ENCODE results near the gene KMO. TPM values are rescaled to one million over a fixed set of nuclear protein-coding genes. Genes with fewer than 3 reads are reported as not detected.

The KMO gene
- total and polyA plus RNA-seq, 8 donors, result 0.04 to 0.89 (median 0.23) TPM; not detected in 2

DNA sequence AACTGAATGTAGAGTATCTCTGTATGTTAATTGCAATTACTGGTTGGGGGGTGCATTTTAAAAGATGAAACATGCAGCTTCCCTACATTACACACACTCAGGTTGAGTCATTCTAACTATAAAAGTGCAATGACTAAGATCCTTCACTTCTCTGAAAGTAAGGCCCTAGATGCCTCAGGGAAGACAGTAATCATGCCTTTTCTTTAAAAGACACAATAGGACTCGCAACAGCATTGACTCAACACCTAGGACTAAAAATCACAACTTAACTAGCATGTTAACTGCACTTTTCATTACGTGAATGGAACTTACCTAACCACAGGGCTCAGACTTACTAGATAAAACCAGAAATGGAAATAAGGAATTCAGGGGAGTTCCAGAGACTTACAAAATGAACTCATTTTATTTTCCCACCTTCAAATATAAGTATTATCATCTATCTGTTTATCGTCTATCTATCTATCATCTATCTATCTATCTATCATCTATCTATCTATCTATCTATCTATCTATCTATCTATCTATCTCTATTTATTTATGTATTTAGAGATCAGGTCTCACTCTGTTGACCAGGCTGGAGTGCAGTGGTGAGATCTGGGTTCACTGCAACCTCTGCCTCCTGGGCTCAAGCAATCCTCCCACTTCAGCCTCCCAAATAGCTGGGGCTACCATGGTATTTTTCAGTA is 60.2 kb downstream of the KMO start:
- FAIRE-seq, result no peak

DNA sequence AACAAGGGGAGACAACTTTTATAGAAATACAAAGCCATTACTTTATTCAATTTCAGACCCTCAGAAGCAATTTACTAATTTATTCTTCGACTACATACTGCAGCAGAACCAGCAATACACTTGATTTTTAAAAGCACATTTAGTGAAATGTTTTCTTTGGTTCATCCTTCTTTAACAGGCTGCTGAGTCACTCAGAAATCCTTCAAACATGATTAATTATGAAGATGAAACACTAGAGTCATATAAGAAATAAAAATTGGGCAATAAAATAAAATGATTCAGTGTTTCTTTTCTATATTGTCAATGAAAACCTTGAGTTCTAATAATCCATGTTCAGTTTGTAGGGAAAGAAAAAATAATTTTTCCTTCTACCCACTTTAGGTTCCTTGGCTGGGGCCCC is 61.0 kb downstream of the KMO start:
- H3K4me3 ChIP-seq, result no peak overlapping the region
- no peak overlapping the region for H3K27ac ChIP-seq
- intact Hi-C loops (cut with DNase I), result no loop called here
- no peaks in the 10 kb centered on the region for H3K4me1 ChIP-seq
- WGBS, 2 donors, result 97 to 100% methylated on average over 1 of the region's 1 CpG
- H3K9me3 ChIP-seq, result no peaks in the 10 kb centered on the region
- no peaks in the 10 kb centered on the region for H3K27me3 ChIP-seq
- FAIRE-seq (no peak), ATAC-seq (no peak), DNase-seq (no peak)
- TF ChIP-seq, protein P1, sequence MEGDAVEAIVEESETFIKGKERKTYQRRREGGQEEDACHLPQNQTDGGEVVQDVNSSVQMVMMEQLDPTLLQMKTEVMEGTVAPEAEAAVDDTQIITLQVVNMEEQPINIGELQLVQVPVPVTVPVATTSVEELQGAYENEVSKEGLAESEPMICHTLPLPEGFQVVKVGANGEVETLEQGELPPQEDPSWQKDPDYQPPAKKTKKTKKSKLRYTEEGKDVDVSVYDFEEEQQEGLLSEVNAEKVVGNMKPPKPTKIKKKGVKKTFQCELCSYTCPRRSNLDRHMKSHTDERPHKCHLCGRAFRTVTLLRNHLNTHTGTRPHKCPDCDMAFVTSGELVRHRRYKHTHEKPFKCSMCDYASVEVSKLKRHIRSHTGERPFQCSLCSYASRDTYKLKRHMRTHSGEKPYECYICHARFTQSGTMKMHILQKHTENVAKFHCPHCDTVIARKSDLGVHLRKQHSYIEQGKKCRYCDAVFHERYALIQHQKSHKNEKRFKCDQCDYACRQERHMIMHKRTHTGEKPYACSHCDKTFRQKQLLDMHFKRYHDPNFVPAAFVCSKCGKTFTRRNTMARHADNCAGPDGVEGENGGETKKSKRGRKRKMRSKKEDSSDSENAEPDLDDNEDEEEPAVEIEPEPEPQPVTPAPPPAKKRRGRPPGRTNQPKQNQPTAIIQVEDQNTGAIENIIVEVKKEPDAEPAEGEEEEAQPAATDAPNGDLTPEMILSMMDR (IDR thresholded peaks at IDR 0.05), result no peak
- H3K36me3 ChIP-seq, result no peaks in the 10 kb centered on the region

More for the DNA sequence above, 60.2 kb downstream of the KMO start:
- no peaks in the 10 kb centered on the region for H3K9me3 ChIP-seq
- no peaks in the 10 kb centered on the region for H3K4me1 ChIP-seq
- no peak for ATAC-seq
- no peak overlapping the region for H3K4me3 ChIP-seq
- DNase-seq, result no peak
- intact Hi-C loops (cut with DNase I), result no loop called here
- 83 to 97% methylated on average over 3 of the region's 3 CpGs for WGBS, 2 donors
- H3K27me3 ChIP-seq, result no peaks in the 10 kb centered on the region
- TF ChIP-seq, protein P1 (IDR thresholded peaks at IDR 0.05), result no peak
- H3K27ac ChIP-seq, result no peak overlapping the region
- no peaks in the 10 kb centered on the region for H3K36me3 ChIP-seq

DNA sequence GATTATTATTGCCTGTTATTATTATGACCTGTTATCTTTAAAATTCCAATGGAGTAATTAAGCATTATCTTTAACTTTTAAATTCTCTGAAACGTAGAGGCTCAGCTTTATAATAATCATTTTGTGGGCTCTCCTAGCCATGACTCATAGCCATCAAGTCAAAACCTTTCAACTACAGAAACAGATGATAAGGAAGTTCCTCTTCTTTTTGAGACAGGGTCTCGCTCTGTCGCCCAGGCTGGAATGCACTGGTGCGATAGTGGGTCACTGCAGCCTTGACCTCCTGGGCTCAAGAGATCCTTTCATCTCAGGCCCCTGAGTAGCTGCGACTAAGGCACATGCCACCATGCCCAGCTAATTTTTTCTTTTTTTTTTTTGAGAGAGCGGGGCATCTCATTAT is 64.5 kb downstream of the KMO start:
- no peak overlapping the region for H3K4me3 ChIP-seq
- H3K9me3 ChIP-seq, result no peaks in the 10 kb centered on the region
- no peaks in the 10 kb centered on the region for H3K4me1 ChIP-seq
- ATAC-seq, result no peak
- TF ChIP-seq, protein P1 (IDR thresholded peaks at IDR 0.05), result no peak
- H3K27ac ChIP-seq, result no peak overlapping the region
- no peaks in the 10 kb centered on the region for H3K27me3 ChIP-seq
- intact Hi-C loops (cut with DNase I), result no loop called here
- no peak for DNase-seq
- 88 to 93% methylated on average over 6 of the region's 6 CpGs for WGBS, 2 donors
- no peaks in the 10 kb centered on the region for H3K36me3 ChIP-seq
- FAIRE-seq, result no peak

DNA sequence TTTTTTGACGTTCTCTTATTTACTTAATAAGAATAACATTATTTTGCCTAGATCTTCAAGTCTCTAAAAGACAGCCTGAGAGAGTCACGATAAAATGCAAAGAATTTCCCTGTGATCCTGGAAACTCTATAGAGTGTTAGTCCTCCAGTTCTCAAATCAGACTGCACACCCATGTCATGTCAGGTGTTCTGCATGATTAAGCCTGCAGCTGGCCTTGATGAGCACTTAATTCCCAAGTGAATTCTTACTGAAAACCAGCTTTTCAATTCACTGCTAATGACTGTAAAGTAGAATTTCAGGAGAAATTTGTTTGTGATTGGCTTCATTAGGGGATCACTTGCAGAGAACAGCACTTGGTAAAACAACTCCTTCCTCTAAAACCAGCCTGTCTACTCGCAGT is 66.1 kb downstream of the KMO start:
- Histone ChIP-seq H3K4me1 (no peaks in the 10 kb centered on the region), H3K4me3 (no peak overlapping the region), H3K36me3 (no peaks in the 10 kb centered on the region), H3K9me3 (no peaks in the 10 kb centered on the region), H3K27ac (no peak overlapping the region), H3K27me3 (no peaks in the 10 kb centered on the region)
- TF ChIP-seq, protein P1 (IDR thresholded peaks at IDR 0.05), result no peak
- ATAC-seq (no peak), FAIRE-seq (no peak), DNase-seq (no peak)
- intact Hi-C loops (cut with DNase I), result no loop called here
- WGBS, 2 donors, result 77 to 81% methylated on average over 3 of the region's 3 CpGs

DNA sequence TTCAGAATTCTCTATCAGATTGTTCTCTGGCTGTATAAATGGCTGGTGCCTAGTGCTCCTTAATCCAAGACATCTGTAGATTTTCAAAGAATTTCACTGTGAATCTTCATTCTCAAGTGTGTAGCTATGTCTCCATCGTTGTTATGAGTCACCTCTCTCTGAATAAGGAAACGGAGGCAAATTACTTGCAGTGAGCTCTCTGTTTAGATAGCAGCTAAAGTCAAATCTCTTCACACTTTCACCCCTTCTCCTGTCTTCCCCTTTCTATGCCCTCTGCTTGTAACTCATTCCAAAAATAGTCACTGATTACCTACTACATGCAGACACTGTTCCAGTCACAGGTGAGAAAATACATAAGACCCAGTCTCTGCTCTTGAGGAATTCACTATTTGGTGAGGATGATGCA is 68.3 kb downstream of the KMO start:
- TF ChIP-seq, protein P1 (IDR thresholded peaks at IDR 0.05), result no peak
- H3K27me3 ChIP-seq, result no peaks in the 10 kb centered on the region
- no peak for FAIRE-seq
- H3K9me3 ChIP-seq, result no peaks in the 10 kb centered on the region
- H3K36me3 ChIP-seq, result no peaks in the 10 kb centered on the region
- intact Hi-C loops (cut with DNase I), result no loop called here
- 61 to 72% methylated on average over 2 of the region's 2 CpGs for WGBS, 2 donors
- no peak for ATAC-seq
- H3K4me1 ChIP-seq, result no peaks in the 10 kb centered on the region
- DNase-seq, result no peak
- H3K27ac ChIP-seq, result no peak overlapping the region
- H3K4me3 ChIP-seq, result no peak overlapping the region

All from pancreas (tissue), 10 donors.